Osteocyte (in vitro differentiated cells): ENCODE results near the gene ABHD17C. TPM values are rescaled to one million over a fixed set of nuclear protein-coding genes. Genes with fewer than 3 reads are reported as not detected.

Source experiments
- DNase-seq: peaks from one replicate; pipeline ENCODE4 v3.0.0; 2021; ENCODE audit warnings: mixed read lengths; ENCODE audit not compliant: unreplicated experiment; ENCODE audit errors: extremely low spot score
- H3K27ac Mint-ChIP-seq: one replicate; pipeline ENCODE4 v1.8.0; 2021; ENCODE audit warnings: mild to moderate bottlenecking, mixed read lengths; ENCODE audit not compliant: unreplicated experiment
- H3K27me3 Mint-ChIP-seq: one replicate; pipeline ENCODE4 v1.8.0; 2021; ENCODE audit warnings: mixed read lengths; ENCODE audit not compliant: unreplicated experiment
- H3K36me3 Mint-ChIP-seq: one replicate; pipeline ENCODE4 v1.8.0; 2021; ENCODE audit warnings: mixed read lengths; ENCODE audit not compliant: unreplicated experiment
- H3K4me1 Mint-ChIP-seq: one replicate; pipeline ENCODE4 v1.8.0; 2021; ENCODE audit warnings: mixed read lengths; ENCODE audit not compliant: unreplicated experiment
- H3K4me3 Mint-ChIP-seq: one replicate; pipeline ENCODE4 v1.8.0; 2021; ENCODE audit warnings: mild to moderate bottlenecking, moderate library complexity, mixed read lengths; ENCODE audit not compliant: unreplicated experiment
- H3K9me3 Mint-ChIP-seq: one replicate; pipeline ENCODE4 v1.8.0; 2021; ENCODE audit warnings: mixed read lengths; ENCODE audit not compliant: unreplicated experiment
- total RNA-seq: library from RNA; stranded (reverse); gene quantifications from 2 replicates; pipeline ENCODE4 v1.2.1, GENCODE V29; 2021
- TF ChIP-seq, protein P1 (sequence below): fragments of 200-600 bp; sonication (generic); IDR thresholded peaks from 2 replicates; pipeline ENCODE4 v1.5.0; 2021; ENCODE audit warnings: antibody characterized with exemption, mild to moderate bottlenecking, moderate library complexity

ABHD17C gene
- total RNA-seq, 1 donor from 2014 or later: 14.4 TPM

DNA sequence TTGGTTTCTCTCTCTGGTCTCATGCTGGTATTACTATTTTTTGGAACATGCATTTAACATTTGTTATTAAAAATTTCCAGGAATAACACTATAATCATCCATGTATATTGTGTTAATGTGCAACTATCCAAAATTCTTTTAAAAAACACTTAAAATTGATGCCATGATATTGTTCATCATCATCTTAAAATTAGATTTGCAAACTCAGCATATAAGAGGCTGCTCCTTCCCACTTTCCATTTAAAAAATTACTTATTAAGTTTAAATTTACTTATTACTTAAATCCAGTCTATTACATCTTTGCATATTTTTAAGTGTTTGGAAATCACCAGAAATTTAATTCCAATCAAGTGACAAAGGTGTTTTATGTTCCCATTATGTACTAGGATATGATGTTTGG is 5.8 kb upstream of the ABHD17C start:
- DNase-seq: no peak
- no peaks in the 10 kb centered on the region for H3K9me3 Mint-ChIP-seq
- TF ChIP-seq, protein P1, sequence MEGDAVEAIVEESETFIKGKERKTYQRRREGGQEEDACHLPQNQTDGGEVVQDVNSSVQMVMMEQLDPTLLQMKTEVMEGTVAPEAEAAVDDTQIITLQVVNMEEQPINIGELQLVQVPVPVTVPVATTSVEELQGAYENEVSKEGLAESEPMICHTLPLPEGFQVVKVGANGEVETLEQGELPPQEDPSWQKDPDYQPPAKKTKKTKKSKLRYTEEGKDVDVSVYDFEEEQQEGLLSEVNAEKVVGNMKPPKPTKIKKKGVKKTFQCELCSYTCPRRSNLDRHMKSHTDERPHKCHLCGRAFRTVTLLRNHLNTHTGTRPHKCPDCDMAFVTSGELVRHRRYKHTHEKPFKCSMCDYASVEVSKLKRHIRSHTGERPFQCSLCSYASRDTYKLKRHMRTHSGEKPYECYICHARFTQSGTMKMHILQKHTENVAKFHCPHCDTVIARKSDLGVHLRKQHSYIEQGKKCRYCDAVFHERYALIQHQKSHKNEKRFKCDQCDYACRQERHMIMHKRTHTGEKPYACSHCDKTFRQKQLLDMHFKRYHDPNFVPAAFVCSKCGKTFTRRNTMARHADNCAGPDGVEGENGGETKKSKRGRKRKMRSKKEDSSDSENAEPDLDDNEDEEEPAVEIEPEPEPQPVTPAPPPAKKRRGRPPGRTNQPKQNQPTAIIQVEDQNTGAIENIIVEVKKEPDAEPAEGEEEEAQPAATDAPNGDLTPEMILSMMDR: no peak
- no peak overlapping the region for H3K4me3 Mint-ChIP-seq
- no peaks in the 10 kb centered on the region for H3K36me3 Mint-ChIP-seq
- peaks cover 6% of the 10 kb centered on the region for H3K4me1 Mint-ChIP-seq
- no peak overlapping the region for H3K27ac Mint-ChIP-seq
- no peaks in the 10 kb centered on the region for H3K27me3 Mint-ChIP-seq

DNA sequence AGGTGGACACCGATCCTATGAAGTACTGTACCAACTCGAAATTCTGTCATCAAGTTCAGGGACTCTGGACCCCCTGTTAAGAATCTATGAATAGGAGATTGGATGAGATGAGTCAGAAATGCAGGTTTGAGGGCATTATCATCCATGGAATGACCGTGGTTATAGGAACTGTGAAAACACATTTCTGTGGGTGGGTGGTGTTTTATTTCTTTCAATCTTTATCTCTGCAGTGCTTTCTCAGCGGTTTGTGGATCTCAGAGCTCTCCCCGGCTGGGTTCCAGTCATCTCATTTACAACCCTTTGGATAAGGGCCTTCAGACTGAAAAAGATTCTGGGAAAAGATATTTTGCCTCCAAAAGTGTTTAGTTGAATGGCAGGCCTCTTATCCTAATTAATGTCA is 5.4 kb upstream of the ABHD17C start:
- no peaks in the 10 kb centered on the region for H3K9me3 Mint-ChIP-seq
- H3K36me3 Mint-ChIP-seq: no peaks in the 10 kb centered on the region
- H3K4me1 Mint-ChIP-seq: peaks cover 8% of the 10 kb centered on the region
- no peaks in the 10 kb centered on the region for H3K27me3 Mint-ChIP-seq
- TF ChIP-seq, protein P1: no peak
- DNase-seq: no peak
- H3K27ac Mint-ChIP-seq: no peak overlapping the region
- no peak overlapping the region for H3K4me3 Mint-ChIP-seq

DNA sequence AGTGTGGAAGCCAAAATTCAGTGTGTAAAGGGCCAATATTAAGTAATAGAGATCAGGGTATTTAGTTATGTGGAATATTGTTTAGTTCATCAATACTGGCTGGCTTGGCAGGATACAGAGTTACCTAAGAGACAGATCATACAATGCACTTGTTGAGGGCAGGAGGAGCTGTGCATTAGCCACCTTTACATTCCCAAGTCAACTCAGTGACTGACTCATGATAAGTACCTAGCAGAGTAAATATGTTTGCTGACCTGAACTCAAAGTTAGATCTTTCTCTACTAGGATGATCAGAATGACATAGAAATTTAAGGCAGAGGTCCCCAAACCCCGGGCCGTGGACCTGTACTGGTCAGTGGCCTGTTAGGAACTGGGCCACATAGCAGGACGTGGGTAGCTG is 3.5 kb upstream of the ABHD17C start:
- TF ChIP-seq, protein P1: no peak
- Mint-ChIP-seq H3K9me3 (no peaks in the 10 kb centered on the region), H3K36me3 (no peaks in the 10 kb centered on the region), H3K27me3 (no peaks in the 10 kb centered on the region), H3K4me3 (no peak overlapping the region), H3K27ac (no peak overlapping the region), H3K4me1 (peaks cover 11% of the 10 kb centered on the region)
- DNase-seq: no peak

DNA sequence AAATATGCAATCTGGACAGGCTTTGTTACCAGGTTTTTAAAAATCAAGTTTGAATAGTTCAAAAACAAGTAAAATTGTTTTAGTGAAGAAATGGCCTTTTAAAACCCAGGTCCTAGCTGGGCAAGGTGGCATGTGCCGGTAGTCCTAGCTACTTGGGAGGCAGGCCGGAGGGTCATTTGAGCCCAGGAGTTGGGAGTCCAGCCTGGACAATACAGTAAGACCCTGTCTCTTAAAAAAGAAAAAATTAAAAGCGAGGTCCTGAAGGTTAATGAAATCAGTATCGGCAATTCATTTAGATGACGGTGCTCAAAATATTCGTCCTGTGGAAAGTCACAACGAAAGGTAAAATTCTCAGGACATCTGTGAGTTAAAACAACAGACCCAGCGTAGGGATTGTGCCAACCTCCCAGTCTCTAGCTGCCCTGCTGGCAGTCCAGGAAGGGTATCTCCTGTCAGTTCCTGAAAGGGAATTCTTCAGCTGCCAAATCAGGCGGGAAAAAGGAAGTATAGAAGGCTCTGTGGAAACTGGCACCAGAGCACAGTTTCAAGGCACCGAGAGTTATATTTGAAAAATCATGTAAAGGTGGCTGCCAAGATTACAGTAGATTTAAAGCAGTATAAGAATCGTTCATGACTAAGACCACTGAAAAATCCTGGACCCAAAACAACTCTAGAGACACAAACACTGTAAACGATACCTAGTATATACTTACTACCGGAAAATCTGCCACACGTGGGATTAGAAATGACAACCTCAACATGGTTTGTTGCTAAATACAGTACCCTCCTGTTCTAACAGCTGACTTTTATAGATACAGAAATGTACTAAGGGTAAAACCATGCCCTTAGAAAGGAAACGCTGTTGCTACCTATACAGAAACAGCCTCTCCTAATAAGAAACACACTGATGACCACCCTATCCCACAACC is 1.2 kb upstream of the ABHD17C start:
- Mint-ChIP-seq H3K9me3 (no peaks in the 10 kb centered on the region), H3K4me1 (peaks cover 32% of the 10 kb centered on the region), H3K27me3 (no peaks in the 10 kb centered on the region), H3K4me3 (peak overlapping the region; percentile 81), H3K36me3 (peaks cover 6% of the 10 kb centered on the region), H3K27ac (peak overlapping the region; percentile 77)
- DNase-seq: no peak
- TF ChIP-seq, protein P1: no peak

DNA sequence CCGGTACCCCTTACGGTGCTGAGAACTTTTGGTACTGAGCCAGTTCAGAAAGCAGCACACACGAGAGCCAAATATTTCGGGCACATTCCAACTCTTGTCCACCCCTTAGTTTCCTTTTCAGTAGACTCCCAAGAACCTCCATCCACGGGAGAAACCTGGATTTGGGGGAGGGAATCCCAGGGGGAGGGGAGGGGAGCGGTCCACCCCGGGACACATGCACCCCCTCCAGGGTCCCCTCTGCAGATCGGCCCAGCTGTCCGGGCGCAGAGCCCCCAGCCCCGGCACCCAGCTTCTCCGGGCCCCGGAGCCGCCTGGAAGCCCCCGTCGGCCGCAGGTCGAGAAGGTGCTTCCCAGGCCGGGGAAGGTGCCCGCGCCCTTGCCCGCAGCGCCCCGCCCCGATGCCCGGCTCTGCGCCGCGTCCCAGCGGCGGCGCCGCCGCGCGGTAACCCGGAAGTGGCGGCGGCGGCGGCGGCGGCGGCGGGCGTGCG is 455 bp upstream of the ABHD17C start:
- Mint-ChIP-seq H3K27me3 (no peaks in the 10 kb centered on the region), H3K27ac (peak overlapping the region; percentile 77), H3K36me3 (peaks cover 12% of the 10 kb centered on the region), H3K9me3 (no peaks in the 10 kb centered on the region), H3K4me1 (peaks cover 38% of the 10 kb centered on the region), H3K4me3 (peak overlapping the region; percentile 81)
- TF ChIP-seq, protein P1: no peak
- no peak for DNase-seq
